NCI-H128 (cell line): Measurements from ENCODE around the gene TSPAN33.
"Not testable (repeated sequence)": the region's sequence is repeated elsewhere in the genome, so short reads cannot be mapped to it uniquely, and the experiment has no call there.

Source experiments
- DNase-seq: peaks from one replicate; lab custom pipeline; 2025; ENCODE audit not compliant: unreplicated experiment; lab: John Stamatoyannopoulos, UW

TSPAN33 gene, protein sequence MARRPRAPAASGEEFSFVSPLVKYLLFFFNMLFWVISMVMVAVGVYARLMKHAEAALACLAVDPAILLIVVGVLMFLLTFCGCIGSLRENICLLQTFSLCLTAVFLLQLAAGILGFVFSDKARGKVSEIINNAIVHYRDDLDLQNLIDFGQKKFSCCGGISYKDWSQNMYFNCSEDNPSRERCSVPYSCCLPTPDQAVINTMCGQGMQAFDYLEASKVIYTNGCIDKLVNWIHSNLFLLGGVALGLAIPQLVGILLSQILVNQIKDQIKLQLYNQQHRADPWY

DNA sequence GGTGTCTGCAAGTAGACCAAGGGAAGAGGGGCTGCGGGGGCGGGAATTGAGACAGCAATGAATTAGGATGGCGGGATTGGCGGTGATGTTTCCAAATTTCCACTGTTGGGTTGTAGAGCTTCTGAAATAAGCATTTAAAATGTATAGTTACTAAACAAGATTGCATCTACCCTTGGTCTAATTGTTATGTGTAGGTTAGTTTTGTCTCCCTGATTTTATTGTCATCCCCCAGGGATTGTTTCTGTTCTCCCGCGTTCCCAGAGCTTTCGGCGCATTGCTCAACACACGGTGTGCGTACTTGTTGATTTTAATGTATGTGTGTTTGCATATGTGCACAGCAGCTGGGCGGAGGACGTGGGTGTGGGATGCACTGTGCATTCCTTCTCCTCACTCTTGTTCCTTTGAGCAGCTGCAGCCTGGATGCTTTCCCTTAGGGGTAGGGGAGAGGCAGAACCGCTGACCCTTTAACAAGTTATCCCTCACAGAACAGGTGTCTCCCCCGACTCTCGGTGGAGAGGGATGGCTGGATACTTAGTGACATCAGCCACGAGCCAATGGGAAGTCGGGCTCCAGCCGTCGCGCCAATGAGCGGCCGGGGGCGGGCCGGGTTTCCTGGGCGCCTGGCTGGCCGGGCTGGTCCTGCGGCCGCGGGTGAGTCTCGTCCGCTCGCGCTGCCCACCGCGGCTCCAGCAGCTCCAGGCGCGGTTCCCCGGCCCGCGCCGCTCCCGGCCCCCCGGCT lies at the start of gene TSPAN33:
Gene TSPAN33 (plus strand): TSS at position 613 of the 739 bp plus-strand sequence. CDS start 274 bp downstream, outside the sequence.
- peak; percentile 48 for DNase-seq

GRCh38 chr7:129095258-129095657 lies 49.2 kb upstream of the TSPAN33 start:
- DNase-seq, result no peak

GRCh38 chr7:129098409-129099084 lies 46.0 kb upstream of the TSPAN33 start:
- DNase-seq, result no peak

DNA sequence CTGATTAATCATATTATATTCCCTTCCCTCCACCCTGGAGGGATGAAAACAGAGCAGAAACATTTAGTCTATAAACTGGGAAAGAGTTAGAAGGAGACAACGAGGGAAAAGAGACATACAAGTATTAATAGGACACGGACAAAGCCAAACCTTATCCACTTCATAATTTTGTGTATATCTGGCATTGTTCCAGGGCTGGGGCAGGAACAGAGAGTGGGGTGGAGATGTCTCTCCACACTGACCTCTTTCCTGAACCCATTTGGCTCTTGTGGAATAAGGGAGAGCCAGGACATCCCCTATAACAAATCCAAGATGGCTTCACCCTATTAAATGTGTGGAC lies 43.7 kb upstream of the TSPAN33 start:
- no peak for DNase-seq

DNA sequence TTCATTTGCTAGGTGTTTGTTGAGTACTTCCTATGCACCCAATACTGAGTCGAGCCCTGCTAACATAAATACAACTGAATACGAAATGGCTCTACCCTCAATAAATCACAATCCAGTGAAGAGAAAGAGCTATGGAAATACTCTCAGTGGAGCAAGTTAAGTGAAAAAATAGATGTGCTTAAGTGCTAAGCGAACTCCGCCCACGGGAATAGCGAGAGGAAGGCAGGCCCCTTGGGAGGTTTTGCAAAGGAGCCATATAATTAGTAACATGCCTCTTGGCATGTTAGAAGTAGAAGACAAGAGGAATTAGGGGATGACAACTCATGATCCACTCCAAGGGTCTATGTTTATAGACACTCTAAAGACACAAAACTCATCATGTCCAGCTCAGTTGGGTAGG lies 42.8 kb upstream of the TSPAN33 start:
- DNase-seq, result no peak

GRCh38 chr7:129103561-129104324 lies 40.8 kb upstream of the TSPAN33 start:
- DNase-seq, result no peak

DNA sequence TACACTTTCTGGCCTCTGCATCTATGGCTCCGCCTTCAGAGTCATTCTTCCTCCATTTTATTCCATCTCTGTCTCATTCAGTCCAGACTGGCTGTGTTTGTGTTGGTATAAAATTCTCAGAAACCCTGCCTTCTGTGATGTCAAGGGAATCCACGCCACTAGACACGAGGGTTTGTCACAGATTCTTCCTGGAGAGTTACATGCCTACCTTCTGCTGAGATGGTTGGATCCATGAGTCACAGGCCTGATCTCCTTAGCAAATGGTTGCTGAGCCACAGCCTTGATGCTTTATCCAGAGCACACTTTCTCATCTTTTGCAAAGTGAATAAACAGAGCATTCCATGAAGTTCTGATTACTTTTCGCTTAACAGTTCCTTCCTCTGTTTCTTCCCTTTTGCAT lies 35.9 kb upstream of the TSPAN33 start:
- DNase-seq, result no peak

DNA sequence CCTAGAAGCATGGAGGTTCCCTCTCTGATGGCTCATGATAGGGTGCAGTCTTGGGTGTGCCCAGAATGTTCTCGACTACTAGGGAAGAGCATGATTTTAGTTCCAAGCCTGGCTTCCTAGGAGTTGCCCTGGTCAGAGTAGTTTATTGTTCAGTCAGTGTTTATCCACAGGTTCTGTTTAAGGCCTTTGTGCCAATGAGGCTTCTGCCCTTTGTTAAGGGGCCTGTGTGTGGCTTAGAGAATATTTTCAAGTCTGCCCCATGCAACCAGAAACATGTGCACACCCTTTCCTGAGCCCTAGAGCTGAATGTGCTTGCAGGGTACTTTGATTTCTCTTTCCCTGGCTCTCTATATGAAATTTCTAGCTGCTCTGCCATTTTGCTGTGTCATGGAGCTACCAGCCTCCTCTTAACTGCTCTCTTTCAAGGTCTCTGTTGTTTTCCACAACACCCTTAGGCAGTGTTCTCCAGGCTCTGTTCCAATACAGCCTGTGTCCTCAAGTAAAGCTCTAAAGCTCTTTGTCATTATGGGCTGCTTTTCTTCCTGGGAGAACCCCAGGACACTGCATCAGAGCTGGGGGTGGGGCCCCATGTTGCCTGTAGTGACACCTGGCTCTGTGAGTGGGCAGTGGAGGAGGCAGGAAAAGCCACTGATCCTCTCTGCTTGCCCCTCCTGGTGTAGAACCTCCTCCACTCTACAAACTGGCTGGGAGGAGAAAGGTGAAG lies 34.1 kb upstream of the TSPAN33 start:
- no peak for DNase-seq

DNA sequence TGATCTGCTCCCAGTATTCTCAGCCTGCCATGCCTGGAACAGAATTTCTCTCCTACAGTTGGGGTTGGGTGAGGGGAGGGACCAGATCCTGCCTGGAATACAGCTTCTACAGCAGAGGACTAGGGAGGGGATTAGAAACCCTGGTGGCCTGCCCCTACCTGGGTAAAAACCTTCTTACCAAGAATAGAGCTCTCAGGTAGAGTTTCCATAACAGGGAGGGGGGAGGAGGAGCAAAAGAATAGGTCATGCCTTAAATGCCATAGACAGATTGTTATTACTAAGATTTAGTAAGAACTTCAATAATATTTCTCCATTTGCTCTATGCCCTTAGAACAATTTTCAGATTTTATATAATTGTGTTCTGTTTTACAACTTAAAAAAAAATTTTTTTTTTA lies 33.5 kb upstream of the TSPAN33 start:
- DNase-seq, result no peak

- DNase-seq, result no peak
Measured at GRCh38 chr7:129115676-129116075, 28.8 kb upstream of the TSPAN33 start.

DNA sequence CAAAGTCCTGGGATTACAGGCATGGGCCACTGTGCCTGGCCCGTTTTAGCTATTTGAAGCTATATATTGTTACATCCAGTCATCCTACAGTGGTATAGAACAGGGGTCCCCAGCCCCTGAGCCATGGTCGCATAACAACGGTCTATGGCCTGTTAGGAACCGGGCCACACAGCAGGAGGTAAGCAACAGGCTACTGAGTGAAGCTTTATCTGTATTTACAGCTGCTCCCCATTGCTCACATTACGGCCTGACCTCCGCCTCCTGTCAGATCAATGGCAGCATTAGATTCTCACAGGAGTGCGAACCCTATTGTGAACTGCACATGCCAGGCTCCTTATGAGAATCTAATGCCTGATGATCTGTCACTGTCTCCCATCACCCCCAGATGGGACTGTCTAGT lies 26.3 kb upstream of the TSPAN33 start:
- DNase-seq, result no peak

- no peak for DNase-seq
Measured at GRCh38 chr7:129118976-129119375, 25.5 kb upstream of the TSPAN33 start.

GRCh38 chr7:129121501-129122077 lies 22.9 kb upstream of the TSPAN33 start:
- not testable (repeated sequence) for DNase-seq

DNA sequence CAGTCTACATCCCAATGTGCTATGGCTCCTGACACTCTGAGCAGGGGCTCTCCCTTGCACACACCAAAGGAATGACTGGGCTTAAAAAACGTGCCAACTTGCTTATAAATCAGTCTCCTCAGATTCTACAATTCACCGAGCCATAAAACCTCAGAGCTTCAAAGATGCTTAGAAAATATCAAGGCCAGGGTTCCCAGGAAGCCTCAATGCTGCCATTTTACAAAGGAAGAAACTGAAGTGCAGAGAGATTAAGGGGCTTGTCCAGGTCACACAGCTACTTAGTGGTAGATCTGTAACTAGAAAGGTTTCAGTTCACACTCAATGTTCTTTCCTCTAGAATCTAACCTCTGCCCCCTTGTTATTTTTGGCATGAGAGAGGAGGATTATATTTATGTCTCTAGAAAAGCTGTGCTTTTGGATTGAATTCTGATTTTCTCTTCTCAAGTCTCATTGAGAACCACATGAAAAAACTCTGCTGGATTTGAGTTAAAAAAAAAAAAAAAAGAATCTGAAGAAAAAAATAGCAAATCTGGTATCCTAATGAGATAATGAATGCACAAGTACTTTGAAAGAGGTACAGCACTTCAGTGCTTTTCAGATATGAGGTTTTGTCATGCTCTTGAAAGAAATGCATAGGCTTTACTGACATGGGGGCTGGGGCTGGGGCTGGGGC lies 22.3 kb upstream of the TSPAN33 start:
- no peak for DNase-seq

GRCh38 chr7:129122751-129123509 lies 21.6 kb upstream of the TSPAN33 start:
- no peak for DNase-seq

GRCh38 chr7:129123510-129123857 lies 21.0 kb upstream of the TSPAN33 start:
- DNase-seq, result no peak

- DNase-seq, result no peak
Measured at GRCh38 chr7:129126314-129126713, 18.2 kb upstream of the TSPAN33 start.

- no peak for DNase-seq
Measured at GRCh38 chr7:129127154-129127553, 17.4 kb upstream of the TSPAN33 start.

DNA sequence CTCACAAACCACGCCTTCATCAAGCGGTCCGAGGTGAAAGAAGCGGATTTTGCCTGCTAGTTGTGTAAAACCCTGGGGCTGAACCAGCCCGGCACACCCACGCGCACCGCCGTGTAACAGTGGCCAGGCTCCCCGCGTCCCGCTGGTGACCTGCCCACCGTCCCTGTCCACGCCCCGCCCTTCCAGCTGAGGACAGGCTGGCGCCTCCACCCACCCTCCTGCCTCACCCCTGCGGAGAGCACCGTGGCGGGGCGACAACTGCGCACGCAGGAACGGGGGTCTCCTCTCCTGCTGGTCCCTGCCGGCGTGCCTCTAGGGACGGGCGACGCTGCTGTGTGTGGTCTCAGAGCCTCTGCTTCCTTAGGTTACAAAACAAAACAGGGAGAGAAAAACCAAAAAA lies 16.9 kb upstream of the TSPAN33 start:
- no peak for DNase-seq
